IMR-90 (cell line): ENCODE measurements around the gene CAPN5. TPM values are rescaled to one million over a fixed set of nuclear protein-coding genes. Genes with fewer than 3 reads are reported as not detected.

Experiments used
- ATAC-seq: fragments of 200-7000 bp; cut with Tn5 transposase; 2 replicates; pipeline ENCODE4 v1.9.1; 2020; ENCODE audit warnings: low read depth, mild to moderate bottlenecking, moderate library complexity
- BruUV-seq: library from RNA; stranded (reverse); fragments of 400-500 nt; replicated peaks from 2 replicates; lab custom pipeline; 2021; lab: Mats Ljungman, UMichigan
- CTCF ChIA-PET: fragments of 300-600 bp; formaldehyde crosslinking; extraction: SDS; loops from one replicate; lab custom pipeline; 2021; ENCODE audit warnings: antibody characterized with exemption; lab: Yijun Ruan, JAX
- POLR2A ChIA-PET: fragments of 300-600 bp; sonication (Branson Sonifier 250); formaldehyde crosslinking; loops from one replicate; lab custom pipeline; 2022; ENCODE audit warnings: antibody characterized with exemption; ENCODE audit not compliant: unreplicated experiment; lab: Charles Lee
- DNase-seq: peaks from one replicate; pipeline ENCODE4 v3.0.0; 2013
- H2AFZ ChIP-seq: replicated peaks from 2 replicates; pipeline ENCODE3; 2013; ENCODE audit warnings: low read length, mild to moderate bottlenecking; ENCODE audit not compliant: poor library complexity
- H2AK5ac ChIP-seq: 2 replicates; pipeline ENCODE4 v1.6.1; 2013; ENCODE audit warnings: low read depth, low read length, inconsistent platforms
- H2AK9ac ChIP-seq: replicated peaks from 2 replicates; pipeline ENCODE3; 2013; ENCODE audit warnings: mild to moderate bottlenecking, low read depth, low read length, moderate library complexity; ENCODE audit not compliant: poor library complexity
- H2BK120ac ChIP-seq: 2 replicates; pipeline ENCODE4 v1.6.1; 2013; ENCODE audit warnings: low read depth, low read length, inconsistent platforms
- H2BK15ac ChIP-seq: 3 replicates; pipeline ENCODE4 v1.6.1; 2013; ENCODE audit warnings: low read depth, low read length, inconsistent platforms
- H2BK20ac ChIP-seq: 2 replicates; pipeline ENCODE4 v1.6.1; 2013; ENCODE audit warnings: low read depth, mild to moderate bottlenecking, inconsistent platforms, low read length, moderate library complexity
- H2BK5ac ChIP-seq: 2 replicates; pipeline ENCODE4 v1.6.1; 2013; ENCODE audit warnings: mild to moderate bottlenecking, low read depth, low read length, inconsistent platforms; ENCODE audit not compliant: poor library complexity, severe bottlenecking
- H3K14ac ChIP-seq: replicated peaks from 2 replicates; pipeline ENCODE4 v1.6.1; 2013; ENCODE audit warnings: low read depth, low read length, inconsistent platforms
- H3K18ac ChIP-seq: 2 replicates; pipeline ENCODE4 v1.6.1; 2013; ENCODE audit warnings: low read depth, low read length, control low read depth
- H3K23ac ChIP-seq: 2 replicates; pipeline ENCODE4 v1.6.1; 2013; ENCODE audit warnings: low read depth, low read length, inconsistent platforms
- H3K27ac ChIP-seq: 2 replicates; pipeline ENCODE4 v1.5.1; 2013; ENCODE audit warnings: mild to moderate bottlenecking, control low read depth, low read length; ENCODE audit not compliant: insufficient read depth
- H3K27me3 ChIP-seq: 2 replicates; pipeline ENCODE4 v1.6.1; 2013; ENCODE audit warnings: low read length; ENCODE audit not compliant: control insufficient read depth, insufficient read depth
- H3K36me3 ChIP-seq: 2 replicates; pipeline ENCODE4 v1.6.1; 2013; ENCODE audit warnings: low read length, mixed read lengths; ENCODE audit not compliant: control insufficient read depth, insufficient read depth
- H3K4ac ChIP-seq: 2 replicates; pipeline ENCODE4 v1.6.1; 2013; ENCODE audit warnings: low read depth, low read length, inconsistent platforms
- H3K4me1 ChIP-seq: 2 replicates; pipeline ENCODE4 v1.6.1; 2013; ENCODE audit warnings: low read length, mixed read lengths; ENCODE audit not compliant: control insufficient read depth, insufficient read depth
- H3K4me2 ChIP-seq: 2 replicates; pipeline ENCODE4 v1.6.1; 2013; ENCODE audit warnings: low read depth, mild to moderate bottlenecking, control low read depth, low read length, moderate library complexity
- H3K4me3 ChIP-seq: 2 replicates; pipeline ENCODE4 v1.5.1; 2013; ENCODE audit warnings: low read depth, mild to moderate bottlenecking, control low read depth, low read length, moderate library complexity; ENCODE audit not compliant: insufficient read depth
- H3K56ac ChIP-seq: 2 replicates; pipeline ENCODE4 v1.6.1; 2013; ENCODE audit warnings: low read length, inconsistent platforms; ENCODE audit not compliant: insufficient read depth; ENCODE audit errors: extremely low read depth
- H3K79me1 ChIP-seq, 2 experiments: 2 replicates each; pipeline ENCODE4 v1.6.1; 2013; ENCODE audit warnings: low read length in 2 of 2, inconsistent platforms in 1 of 2, low read depth in 1 of 2
- H3K9ac ChIP-seq: 2 replicates; pipeline ENCODE4 v1.6.1; 2013; ENCODE audit warnings: low read depth, low read length, control low read depth
- H3K9me1 ChIP-seq: 2 replicates; pipeline ENCODE4 v1.6.1; 2013; ENCODE audit warnings: low read length, inconsistent platforms; ENCODE audit not compliant: insufficient read depth
- H3K9me3 ChIP-seq: 2 replicates; pipeline ENCODE4 v1.6.1; 2013; ENCODE audit warnings: low read length; ENCODE audit not compliant: control insufficient read depth, insufficient read depth
- H4K20me1 ChIP-seq: 2 replicates; pipeline ENCODE4 v1.6.1; 2013; ENCODE audit warnings: low read length, inconsistent platforms; ENCODE audit not compliant: insufficient read depth
- H4K5ac ChIP-seq: 2 replicates; pipeline ENCODE4 v1.6.1; 2013; ENCODE audit warnings: mild to moderate bottlenecking, low read depth, low read length, control low read depth
- H4K8ac ChIP-seq, 2 experiments: 2 replicates each; pipeline ENCODE4 v1.6.1; 2013; ENCODE audit warnings: low read depth in 2 of 2, low read length in 2 of 2, control low read depth in 1 of 2, inconsistent platforms in 1 of 2
- H4K91ac ChIP-seq: 2 replicates; pipeline ENCODE4 v1.6.1; 2013; ENCODE audit warnings: low read depth, low read length, inconsistent platforms; ENCODE audit not compliant: insufficient read depth
- BHLHE40 ChIP-seq: fragments of 150-350 bp; IDR thresholded peaks from 2 replicates; pipeline ENCODE4 v1.6.1; 2016; ENCODE audit warnings: mild to moderate bottlenecking, low read depth, low read length
- CEBPB ChIP-seq: IDR thresholded peaks from 2 replicates; pipeline ENCODE4 v1.6.1; 2012; ENCODE audit warnings: low read depth, low read length, improper control_type of control experiment
- CHD1 ChIP-seq: IDR thresholded peaks from 2 replicates; pipeline ENCODE4 v1.6.1; 2012; ENCODE audit warnings: low read depth, low read length, improper control_type of control experiment
- ELK1 ChIP-seq: fragments of 150-350 bp; IDR thresholded peaks from 2 replicates; pipeline ENCODE4 v1.6.1; 2016; ENCODE audit warnings: low read depth, mild to moderate bottlenecking, low read length, moderate library complexity, borderline replicate concordance
- POLR2A ChIP-seq: IDR thresholded peaks from 2 replicates; pipeline ENCODE4 v1.6.1; 2012; ENCODE audit warnings: mild to moderate bottlenecking, low read depth, low read length
- RCOR1 ChIP-seq: IDR thresholded peaks from 2 replicates; pipeline ENCODE4 v1.6.1; 2012; ENCODE audit warnings: mild to moderate bottlenecking, low read length, improper control_type of control experiment; ENCODE audit not compliant: insufficient replicate concordance
- RFX5 ChIP-seq: IDR thresholded peaks from 2 replicates; pipeline ENCODE4 v1.8.0; 2012; ENCODE audit warnings: low read depth, mild to moderate bottlenecking, low read length, moderate library complexity
- WGBS, 2 experiments: methylation state at CpG; one replicate each; pipeline versions ENCODE4 v1.1.5 to v1.1.7; 2013; ENCODE audit warnings: missing lambda C conversion rate in 2 of 2; ENCODE audit not compliant: insufficient read length in 1 of 2; ENCODE audit errors: extremely low coverage in 2 of 2; 5-methylcytosine and 5-hydroxymethylcytosine counted together
- dilution Hi-C: fragments of 300-500 bp; cut with HindIII; formaldehyde crosslinking; loops from one replicate; pipeline ENCODE4 v1.14.3; 2018; ENCODE audit warnings: low sequenced_read_pairs; ENCODE audit not compliant: unreplicated experiment
- in situ Hi-C: fragments of 300-500 bp; cut with MboI; formaldehyde crosslinking; loops from 3 replicates; pipeline ENCODE4 v1.14.3; 2019; ENCODE audit warnings: low sequenced_read_pairs, inconsistent platforms, mixed read lengths
- intact Hi-C: fragments of 100-400 bp; cut with micrococcal nuclease; formaldehyde crosslinking; loops from 2 replicates; pipeline ENCODE4 v1.10.0; 2022
- polyA plus RNA-seq, 3 experiments: library from polyadenylated mRNA; depleted of rRNA; stranded (reverse); fragments of >200 nt; gene quantifications; 2 replicates each; pipeline ENCODE4 v1.2.3, GENCODE V29; 2012; ENCODE audit warnings: low replicate concordance in 1 of 3
- total RNA-seq: library from RNA; depleted of rRNA; stranded (reverse); fragments of >200 nt; gene quantifications from 2 replicates; pipeline ENCODE4 v1.2.3, GENCODE V29; 2012

The CAPN5 gene
- total and polyA plus RNA-seq, 2 of the 4 experiments (the other 2 are of a cell fraction), result 8.1 to 24.0 TPM

- H3K56ac ChIP-seq, result no peak overlapping the region
- intact Hi-C loops (no loop called here), dilution Hi-C loops (no loop called here), in situ Hi-C loops (no loop called here)
- H2BK20ac ChIP-seq, result no peak overlapping the region
- BruUV-seq, result no TSS peak
- H3K9ac ChIP-seq, result no peak overlapping the region
- no peak overlapping the region for H2BK5ac ChIP-seq
- ATAC-seq, result no peak
- no peak for TF ChIP-seq CEBPB
- no peak for TF ChIP-seq RCOR1
- no peak for TF ChIP-seq ELK1
- TF ChIP-seq RFX5, result no peak
- no peak for TF ChIP-seq CHD1
- no peak for TF ChIP-seq POLR2A
- no peak for TF ChIP-seq BHLHE40
- H3K4me3 ChIP-seq, result no peak overlapping the region
- peaks cover 10% of the 10 kb centered on the region for H3K27me3 ChIP-seq
- no peak overlapping the region for H4K91ac ChIP-seq
- H2AFZ ChIP-seq, result no peak overlapping the region
- no peaks in the 10 kb centered on the region for H3K4me1 ChIP-seq
- no CpG with 5 or more reads among the region's 2 CpGs for WGBS, 2 experiments
- H2BK15ac ChIP-seq, result no peak overlapping the region
- no peak overlapping the region for H3K4ac ChIP-seq
- H3K18ac ChIP-seq, result no peak overlapping the region
- H3K9me1 ChIP-seq, result no peaks in the 10 kb centered on the region
- H3K36me3 ChIP-seq, result no peaks in the 10 kb centered on the region
- no peak overlapping the region for H3K14ac ChIP-seq
- H3K23ac ChIP-seq, result no peak overlapping the region
- no peak overlapping the region for H2AK5ac ChIP-seq
- no peak overlapping the region for H4K5ac ChIP-seq
- no peak for DNase-seq
- H4K20me1 ChIP-seq, result no peaks in the 10 kb centered on the region
- no peak overlapping the region for H2AK9ac ChIP-seq
- ChIA-PET CTCF (interaction anchor here (0.8 kb wide), 1 partner anchor 11 kb away, joined by 3 read pairs; no protein-coding TSS in a partner anchor), POLR2A (no interaction called here)
- H3K4me2 ChIP-seq, result no peak overlapping the region
- no peak overlapping the region for H3K27ac ChIP-seq
- no peaks in the 10 kb centered on the region for H3K79me1 ChIP-seq
- peaks cover 15% of the 10 kb centered on the region for H3K9me3 ChIP-seq
- H4K8ac ChIP-seq, result no peak overlapping the region
- H2BK120ac ChIP-seq, result no peak overlapping the region
These were observed 7.9 kb upstream of the CAPN5 start for GRCh38 chr11:77058900-77059299.
